Chondrocyte (in vitro differentiated cells): Measurements from ENCODE around the gene IFT80. TPM values are rescaled to one million over a fixed set of nuclear protein-coding genes. Genes with fewer than 3 reads are reported as not detected.
A peak's percentile ranks its signal among the peaks of the same experiment; 100 is the strongest.

Experiments used
- DNase-seq: peaks from one replicate; pipeline ENCODE4 v3.0.0; 2021; ENCODE audit warnings: mixed read lengths, low spot score
- H3K27ac Mint-ChIP-seq: one replicate; pipeline ENCODE4 v1.8.0; 2021; ENCODE audit warnings: mild to moderate bottlenecking, moderate library complexity, mixed read lengths; ENCODE audit not compliant: unreplicated experiment
- H3K27me3 Mint-ChIP-seq: 2 replicates; pipeline ENCODE4 v1.8.0; 2021; ENCODE audit warnings: low read depth, mixed read lengths
- H3K36me3 Mint-ChIP-seq: 2 replicates; pipeline ENCODE4 v1.8.0; 2021; ENCODE audit warnings: low read depth, mixed read lengths
- H3K4me1 Mint-ChIP-seq: 2 replicates; pipeline ENCODE4 v1.8.0; 2021; ENCODE audit warnings: low read depth, mild to moderate bottlenecking, mixed read lengths
- H3K4me3 Mint-ChIP-seq: one replicate; pipeline ENCODE4 v1.8.0; 2021; ENCODE audit warnings: mild to moderate bottlenecking, moderate library complexity, mixed read lengths; ENCODE audit not compliant: unreplicated experiment
- H3K9me3 Mint-ChIP-seq: 2 replicates; pipeline ENCODE4 v1.8.0; 2021; ENCODE audit warnings: low read depth, mixed read lengths
- CTCF ChIP-seq: fragments of 200-600 bp; sonication (generic); IDR thresholded peaks from 2 replicates; pipeline ENCODE4 v1.5.0; 2021; ENCODE audit warnings: antibody characterized with exemption, mild to moderate bottlenecking, moderate library complexity
- total RNA-seq: library from RNA; stranded (reverse); gene quantifications from 3 replicates; pipeline ENCODE4 v1.2.1, GENCODE V29; 2021

Gene IFT80
- total RNA-seq, 1 donor from 2014 or later: 22.6 TPM

- H3K27ac Mint-ChIP-seq: no peak overlapping the region
- no peak for TF ChIP-seq CTCF
- H3K4me1 Mint-ChIP-seq: peaks cover 4% of the 10 kb centered on the region
- DNase-seq: no peak
- H3K4me3 Mint-ChIP-seq: no peak overlapping the region
- peaks cover 21% of the 10 kb centered on the region for H3K27me3 Mint-ChIP-seq
- H3K36me3 Mint-ChIP-seq: no peaks in the 10 kb centered on the region
- H3K9me3 Mint-ChIP-seq: no peaks in the 10 kb centered on the region
Observed at GRCh38 chr3:160220038-160220437, 179.0 kb downstream of the IFT80 start.

GRCh38 chr3:160218136-160218535, 180.9 kb downstream of the IFT80 start:
- Mint-ChIP-seq H3K4me1 (no peaks in the 10 kb centered on the region), H3K4me3 (no peak overlapping the region), H3K27me3 (peaks cover 15% of the 10 kb centered on the region), H3K9me3 (no peaks in the 10 kb centered on the region), H3K36me3 (no peaks in the 10 kb centered on the region), H3K27ac (no peak overlapping the region)
- no peak for DNase-seq
- no peak for TF ChIP-seq CTCF

- no peak overlapping the region for H3K27ac Mint-ChIP-seq
- peaks cover 13% of the 10 kb centered on the region for H3K27me3 Mint-ChIP-seq
- no peaks in the 10 kb centered on the region for H3K9me3 Mint-ChIP-seq
- no peak for TF ChIP-seq CTCF
- no peak for DNase-seq
- no peak overlapping the region for H3K4me3 Mint-ChIP-seq
- no peaks in the 10 kb centered on the region for H3K4me1 Mint-ChIP-seq
- no peaks in the 10 kb centered on the region for H3K36me3 Mint-ChIP-seq
Observed at GRCh38 chr3:160217675-160218074, 181.3 kb downstream of the IFT80 start.

GRCh38 chr3:160213191-160213590, 185.8 kb downstream of the IFT80 start:
- peaks cover 4% of the 10 kb centered on the region for H3K27me3 Mint-ChIP-seq
- H3K9me3 Mint-ChIP-seq: no peaks in the 10 kb centered on the region
- H3K4me1 Mint-ChIP-seq: no peaks in the 10 kb centered on the region
- no peak overlapping the region for H3K4me3 Mint-ChIP-seq
- no peak for TF ChIP-seq CTCF
- no peak for DNase-seq
- H3K27ac Mint-ChIP-seq: no peak overlapping the region
- no peaks in the 10 kb centered on the region for H3K36me3 Mint-ChIP-seq

GRCh38 chr3:160210799-160211221, 188.2 kb downstream of the IFT80 start:
- Mint-ChIP-seq H3K9me3 (no peaks in the 10 kb centered on the region), H3K4me3 (no peak overlapping the region), H3K27me3 (no peaks in the 10 kb centered on the region), H3K27ac (no peak overlapping the region), H3K4me1 (no peaks in the 10 kb centered on the region), H3K36me3 (no peaks in the 10 kb centered on the region)
- DNase-seq: no peak
- peak; percentile 61 for TF ChIP-seq CTCF
